Glutamatergic neuron (in vitro differentiated cells): ENCODE data around the gene PDHX. TPM values are rescaled to one million over a fixed set of nuclear protein-coding genes. Genes with fewer than 3 reads are reported as not detected.

ENCODE experiments used
- DNase-seq: peaks from one replicate; pipeline ENCODE4 v3.0.0; 2022
- H3K27ac Mint-ChIP-seq: one replicate; pipeline ENCODE4 v1.8.0; 2020; ENCODE audit warnings: mild to moderate bottlenecking, mixed read lengths, inconsistent platforms; ENCODE audit not compliant: unreplicated experiment
- H3K27me3 Mint-ChIP-seq: one replicate; pipeline ENCODE4 v1.8.0; 2020; ENCODE audit warnings: mild to moderate bottlenecking, moderate library complexity, mixed read lengths, inconsistent platforms; ENCODE audit not compliant: unreplicated experiment
- H3K36me3 Mint-ChIP-seq: one replicate; pipeline ENCODE4 v1.8.0; 2020; ENCODE audit warnings: mild to moderate bottlenecking, mixed read lengths, inconsistent platforms; ENCODE audit not compliant: unreplicated experiment
- H3K4me1 Mint-ChIP-seq: one replicate; pipeline ENCODE4 v1.8.0; 2020; ENCODE audit warnings: mild to moderate bottlenecking, low read depth, mixed read lengths, inconsistent platforms; ENCODE audit not compliant: unreplicated experiment
- H3K4me3 Mint-ChIP-seq: one replicate; pipeline ENCODE4 v1.8.0; 2020; ENCODE audit warnings: mild to moderate bottlenecking, mixed read lengths, inconsistent platforms; ENCODE audit not compliant: unreplicated experiment
- H3K9me3 Mint-ChIP-seq: one replicate; pipeline ENCODE4 v1.8.0; 2020; ENCODE audit warnings: mild to moderate bottlenecking, moderate library complexity, mixed read lengths, inconsistent platforms; ENCODE audit not compliant: unreplicated experiment
- CTCF ChIP-seq: fragments of 200-600 bp; sonication (generic); IDR thresholded peaks from one replicate; pipeline ENCODE4 v1.5.0; 2021; ENCODE audit not compliant: partially characterized antibody, unreplicated experiment
- total RNA-seq: library from RNA; stranded (reverse); fragmentation: NEBNext Ultra II Directional; extraction: Animal tissue kit (Norgen Biotek cat#: 25700); gene quantifications from one replicate; pipeline ENCODE4 v1.2.1, GENCODE V29; 2021; ENCODE audit not compliant: unreplicated experiment

Gene PDHX
- total RNA-seq, 1 donor from 2014 or later, result 46.5 TPM

- H3K27ac Mint-ChIP-seq, result no peak overlapping the region
- H3K4me1 Mint-ChIP-seq, result no peaks in the 10 kb centered on the region
- H3K27me3 Mint-ChIP-seq, result no peaks in the 10 kb centered on the region
- H3K4me3 Mint-ChIP-seq, result no peak overlapping the region
- no peak for TF ChIP-seq CTCF
- H3K9me3 Mint-ChIP-seq, result no peaks in the 10 kb centered on the region
- no peak for DNase-seq
- H3K36me3 Mint-ChIP-seq, result no peaks in the 10 kb centered on the region
Observed at GRCh38 chr11:34999453-34999852, 83.0 kb downstream of the PDHX start.

GRCh38 chr11:35003186-35003585, 86.8 kb downstream of the PDHX start:
- DNase-seq, result no peak
- Mint-ChIP-seq H3K27ac (no peak overlapping the region), H3K9me3 (peaks cover 2% of the 10 kb centered on the region), H3K36me3 (no peaks in the 10 kb centered on the region), H3K27me3 (no peaks in the 10 kb centered on the region), H3K4me1 (peaks cover 13% of the 10 kb centered on the region), H3K4me3 (no peak overlapping the region)
- TF ChIP-seq CTCF, result no peak

DNA sequence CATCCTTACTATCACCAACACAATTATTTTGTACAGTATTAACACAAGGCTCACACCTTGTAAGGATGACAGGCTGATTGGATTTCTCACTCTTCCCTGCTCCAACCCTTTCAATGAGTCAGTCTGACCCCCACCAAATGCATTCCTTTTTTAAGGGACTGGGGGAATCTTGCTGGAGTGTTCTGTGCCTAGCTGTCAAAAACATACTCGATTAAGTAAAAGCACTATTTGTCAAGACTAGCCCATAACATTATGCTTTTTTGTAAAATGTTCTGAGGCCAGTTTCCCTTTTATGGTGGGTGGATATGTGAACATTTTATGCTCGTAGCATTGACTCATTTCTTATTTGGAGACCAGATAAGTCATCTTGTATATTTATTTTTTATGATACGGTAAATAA, 87.2 kb downstream of the PDHX start:
- no peak for DNase-seq
- Mint-ChIP-seq H3K27me3 (no peaks in the 10 kb centered on the region), H3K36me3 (no peaks in the 10 kb centered on the region), H3K9me3 (peaks cover 2% of the 10 kb centered on the region), H3K27ac (no peak overlapping the region), H3K4me1 (peaks cover 15% of the 10 kb centered on the region), H3K4me3 (no peak overlapping the region)
- TF ChIP-seq CTCF, result no peak

GRCh38 chr11:35005141-35005780, 88.8 kb downstream of the PDHX start:
- H3K36me3 Mint-ChIP-seq, result no peaks in the 10 kb centered on the region
- H3K4me1 Mint-ChIP-seq, result peaks cover 15% of the 10 kb centered on the region
- TF ChIP-seq CTCF, result no peak
- no peaks in the 10 kb centered on the region for H3K27me3 Mint-ChIP-seq
- peak overlapping the region; percentile 85 for H3K27ac Mint-ChIP-seq
- DNase-seq, result no peak
- H3K4me3 Mint-ChIP-seq, result no peak overlapping the region
- peaks cover 2% of the 10 kb centered on the region for H3K9me3 Mint-ChIP-seq

GRCh38 chr11:35006389-35007128, 90.1 kb downstream of the PDHX start:
- Mint-ChIP-seq H3K9me3 (peaks cover 2% of the 10 kb centered on the region), H3K27me3 (no peaks in the 10 kb centered on the region), H3K36me3 (no peaks in the 10 kb centered on the region), H3K27ac (no peak overlapping the region), H3K4me3 (no peak overlapping the region), H3K4me1 (peaks cover 15% of the 10 kb centered on the region)
- TF ChIP-seq CTCF, result no peak
- DNase-seq, result no peak
